HepG2 (cell line): ENCODE results near the gene GATA5. TPM values are rescaled to one million over a fixed set of nuclear protein-coding genes. Genes with fewer than 3 reads are reported as not detected.

ENCODE experiments used
- ADNP ChIP-seq: sonication (generic); formaldehyde crosslinking; IDR thresholded peaks from 2 replicates; pipeline ENCODE4 v1.4.0; 2020; ENCODE audit warnings: missing genetic modification reagents
- CEBPG ChIP-seq: IDR thresholded peaks from 2 replicates; pipeline ENCODE4 v1.6.1; 2016
- HDAC2 ChIP-seq: sonication (generic); formaldehyde crosslinking; IDR thresholded peaks from 2 replicates; pipeline ENCODE4 v1.4.0; 2020; ENCODE audit warnings: missing genetic modification reagents
- KIAA2018 ChIP-seq: sonication (generic); formaldehyde crosslinking; IDR thresholded peaks from 2 replicates; pipeline ENCODE4 v1.5.0; 2020; ENCODE audit warnings: mild to moderate bottlenecking, missing genetic modification reagents, borderline replicate concordance
- MTF1 ChIP-seq: sonication (generic); formaldehyde crosslinking; IDR thresholded peaks from 2 replicates; pipeline ENCODE4 v1.5.0; 2020; ENCODE audit warnings: missing genetic modification reagents
- MYPOP ChIP-seq: sonication (generic); formaldehyde crosslinking; IDR thresholded peaks from 2 replicates; pipeline ENCODE4 v1.8.1; 2023; ENCODE audit warnings: mild to moderate bottlenecking, moderate library complexity, missing genetic modification reagents
- PTBP1 ChIP-seq: fragments of 200-400 bp; formaldehyde crosslinking; IDR thresholded peaks from 2 replicates; pipeline ENCODE4 v1.6.1; 2018; ENCODE audit warnings: low read length, low read depth; ENCODE audit not compliant: poor library complexity, severe bottlenecking
- STAT5B ChIP-seq: sonication (generic); formaldehyde crosslinking; IDR thresholded peaks from 2 replicates; pipeline ENCODE4 v1.4.0; 2020; ENCODE audit warnings: missing genetic modification reagents
- ZBTB20 ChIP-seq: sonication (generic); formaldehyde crosslinking; IDR thresholded peaks from 2 replicates; pipeline ENCODE4 v1.8.1; 2023; ENCODE audit warnings: missing genetic modification reagents, low read depth, mild to moderate bottlenecking, borderline replicate concordance
- ZFAT ChIP-seq: sonication (generic); formaldehyde crosslinking; conservative IDR thresholded peaks from 2 replicates; pipeline ENCODE4 v1.8.1; 2023; ENCODE audit warnings: missing genetic modification reagents, inconsistent platforms
- ZMYM3 ChIP-seq: sonication (generic); formaldehyde crosslinking; IDR thresholded peaks from 2 replicates; pipeline ENCODE4 v1.5.1; 2020; ENCODE audit warnings: mild to moderate bottlenecking, missing genetic modification reagents
- ZNF225 ChIP-seq: sonication (generic); formaldehyde crosslinking; IDR thresholded peaks from 2 replicates; pipeline ENCODE4 v1.4.0; 2020; ENCODE audit warnings: mild to moderate bottlenecking, missing genetic modification reagents
- ZNF343 ChIP-seq: sonication (generic); formaldehyde crosslinking; IDR thresholded peaks from 2 replicates; pipeline ENCODE4 v1.4.0; 2020; ENCODE audit warnings: mild to moderate bottlenecking, missing genetic modification reagents
- ZNF605 ChIP-seq: sonication (generic); formaldehyde crosslinking; IDR thresholded peaks from 2 replicates; pipeline ENCODE4 v1.8.0; 2022; ENCODE audit warnings: mild to moderate bottlenecking, missing genetic modification reagents
- ZSCAN20 ChIP-seq: sonication (generic); formaldehyde crosslinking; IDR thresholded peaks from 2 replicates; pipeline ENCODE4 v1.4.0; 2020; ENCODE audit warnings: missing genetic modification reagents, mild to moderate bottlenecking, borderline replicate concordance
- ZSCAN25 ChIP-seq: sonication (generic); formaldehyde crosslinking; IDR thresholded peaks from 2 replicates; pipeline ENCODE4 v1.8.0; 2022; ENCODE audit warnings: mild to moderate bottlenecking, missing genetic modification reagents
- polyA plus RNA-seq, 8 experiments: library from polyadenylated mRNA; depleted of rRNA in 3 of 8; stranded (reverse) in 7 of 8; unstranded in 1 of 8; fragments of >200 nt; fragmentation: Illumina TruSeq in 4 of 8; extraction: Trizol in 4 of 8; gene quantifications; 2 replicates each; pipeline versions ENCODE4 v1.2.1 to v1.2.3, GENCODE V29; 2011 to 2016; ENCODE audit warnings: low read depth in 4 of 8, missing spikeins in 1 of 8, mixed read lengths in 1 of 8; ENCODE audit not compliant: insufficient read depth in 1 of 8
- total RNA-seq, 5 experiments: library from RNA; depleted of rRNA; stranded (reverse); fragments of >200 nt; fragmentation: Illumina TruSeq; extraction: Trizol; gene quantifications; 2 replicates each; pipeline ENCODE4 v1.2.3, GENCODE V29; 2016; ENCODE audit warnings: low read depth in 1 of 5
- TF ChIP-seq, protein P1 (sequence below): sonication (generic); formaldehyde crosslinking; IDR thresholded peaks from 2 replicates; pipeline ENCODE4 v1.4.0; 2020; ENCODE audit warnings: missing genetic modification reagents

GATA5 gene
- total and polyA plus RNA-seq, 2 of the 13 experiments (the other 11 are each of a cell fraction or from before 2014, with no cell fraction given) = 0.12 to 0.20 TPM

- TF ChIP-seq, protein P1, sequence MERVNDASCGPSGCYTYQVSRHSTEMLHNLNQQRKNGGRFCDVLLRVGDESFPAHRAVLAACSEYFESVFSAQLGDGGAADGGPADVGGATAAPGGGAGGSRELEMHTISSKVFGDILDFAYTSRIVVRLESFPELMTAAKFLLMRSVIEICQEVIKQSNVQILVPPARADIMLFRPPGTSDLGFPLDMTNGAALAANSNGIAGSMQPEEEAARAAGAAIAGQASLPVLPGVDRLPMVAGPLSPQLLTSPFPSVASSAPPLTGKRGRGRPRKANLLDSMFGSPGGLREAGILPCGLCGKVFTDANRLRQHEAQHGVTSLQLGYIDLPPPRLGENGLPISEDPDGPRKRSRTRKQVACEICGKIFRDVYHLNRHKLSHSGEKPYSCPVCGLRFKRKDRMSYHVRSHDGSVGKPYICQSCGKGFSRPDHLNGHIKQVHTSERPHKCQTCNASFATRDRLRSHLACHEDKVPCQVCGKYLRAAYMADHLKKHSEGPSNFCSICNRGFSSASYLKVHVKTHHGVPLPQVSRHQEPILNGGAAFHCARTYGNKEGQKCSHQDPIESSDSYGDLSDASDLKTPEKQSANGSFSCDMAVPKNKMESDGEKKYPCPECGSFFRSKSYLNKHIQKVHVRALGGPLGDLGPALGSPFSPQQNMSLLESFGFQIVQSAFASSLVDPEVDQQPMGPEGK = peak; percentile 98
- TF ChIP-seq ZBTB20 (CRISPR knock-in tag) (no peak), MTF1 (CRISPR knock-in tag) (no peak), CEBPG (CRISPR knock-in tag) (no peak), ZSCAN20 (no peak), MYPOP (0 out of 2 replicates have a peak, but pooled peaks have one; percentile 28), ZNF605 (CRISPR knock-in tag) (no peak), KIAA2018 (CRISPR knock-in tag) (no peak), ZNF225 (CRISPR knock-in tag) (no peak), ZSCAN25 (CRISPR knock-in tag) (peak; percentile 84), ZMYM3 (CRISPR knock-in tag) (peak; percentile 36; the same call in 1 of the 2 replicates), ZNF343 (CRISPR knock-in tag) (no peak), ADNP (CRISPR knock-in tag) (no peak), ZFAT (no peak), STAT5B (no peak), HDAC2 (CRISPR knock-in tag) (peak; percentile 61; the same call in 1 of the 2 replicates), PTBP1 (no peak)
These were observed 12.0 kb upstream of the GATA5 start (continued) for GRCh38 chr20:62487561-62488354.
